SK-N-MC (cell line): ENCODE data around the gene ACTA2.

Experiments used
- EZH2 ChIP-seq: fragments of 200-600 bp; sonication (generic); IDR thresholded peaks from one replicate; pipeline ENCODE4 v1.6.1; 2017; ENCODE audit warnings: antibody characterized with exemption
- FOXP2 ChIP-seq: optimal IDR thresholded peaks from 2 replicates; pipeline ENCODE3; 2011; ENCODE audit warnings: mild to moderate bottlenecking, moderate library complexity; ENCODE audit not compliant: insufficient read depth; ENCODE audit errors: extremely low read length, control extremely low read depth
- POLR2AphosphoS5 ChIP-seq: IDR thresholded peaks from 2 replicates; pipeline ENCODE4 v1.6.1; 2012; ENCODE audit warnings: mild to moderate bottlenecking, low read depth, low read length, borderline replicate concordance

DNA sequence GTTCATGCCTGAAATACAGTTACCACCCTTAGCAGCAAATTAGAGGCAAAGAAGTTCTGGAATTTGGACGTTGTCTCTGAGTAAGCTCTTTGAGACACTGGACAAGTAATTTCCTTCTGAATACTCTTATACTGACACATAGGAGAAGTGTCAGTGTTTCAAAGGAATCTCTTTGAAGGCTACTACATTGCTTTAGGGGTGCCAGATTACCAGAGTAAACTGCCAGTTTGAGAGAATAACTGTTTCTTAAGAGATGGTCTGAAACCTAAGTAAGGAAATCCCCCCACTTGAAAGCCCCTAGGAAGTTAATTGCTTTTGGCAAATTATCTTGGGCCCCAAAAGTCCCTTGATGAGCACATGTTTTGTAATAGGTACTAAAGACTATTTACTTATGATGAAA lies 41.4 kb upstream of the ACTA2 start:
- TF ChIP-seq EZH2 (no peak), POLR2AphosphoS5 (no peak), FOXP2 (no peak)
